Measurements from ENCODE around the gene FXYD2. TPM values are rescaled to one million over a fixed set of nuclear protein-coding genes. Genes with fewer than 3 reads are reported as not detected.

The FXYD2 gene
- total RNA-seq, 2 donors from 2014 or later, result 1.4 TPM; not detected in 1

DNA sequence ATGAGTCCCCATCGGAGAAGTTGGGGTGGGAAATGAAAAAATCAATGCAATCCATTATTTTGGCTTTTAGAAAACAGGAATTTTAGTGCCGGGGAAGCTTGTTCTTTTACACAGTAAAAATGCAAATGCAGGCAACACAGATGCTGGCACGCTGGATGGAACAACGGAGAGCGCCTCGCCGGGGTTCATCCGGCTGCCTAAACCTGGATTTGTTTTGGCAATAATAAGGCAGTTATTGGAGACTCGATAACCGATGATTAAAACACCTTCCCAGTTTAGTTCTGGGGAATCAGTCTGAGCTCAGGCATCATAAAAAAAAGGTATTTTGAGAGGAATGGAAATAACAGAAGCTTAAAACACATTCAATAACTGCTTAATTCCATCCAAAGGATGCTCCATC lies 30.4 kb downstream of the FXYD2 start:
- ATAC-seq (replicated peaks), result no peak
- Mint-ChIP-seq H3K9me3 (no peaks in the 10 kb centered on the region), H3K36me3 (ENCODE audit: low read depth) (no peaks in the 10 kb centered on the region), H3K4me1 (peaks cover 5% of the 10 kb centered on the region), H3K27me3 (peaks cover 53% of the 10 kb centered on the region), H3K27ac (no peak overlapping the region), H3K4me3 (no peak overlapping the region)

DNA sequence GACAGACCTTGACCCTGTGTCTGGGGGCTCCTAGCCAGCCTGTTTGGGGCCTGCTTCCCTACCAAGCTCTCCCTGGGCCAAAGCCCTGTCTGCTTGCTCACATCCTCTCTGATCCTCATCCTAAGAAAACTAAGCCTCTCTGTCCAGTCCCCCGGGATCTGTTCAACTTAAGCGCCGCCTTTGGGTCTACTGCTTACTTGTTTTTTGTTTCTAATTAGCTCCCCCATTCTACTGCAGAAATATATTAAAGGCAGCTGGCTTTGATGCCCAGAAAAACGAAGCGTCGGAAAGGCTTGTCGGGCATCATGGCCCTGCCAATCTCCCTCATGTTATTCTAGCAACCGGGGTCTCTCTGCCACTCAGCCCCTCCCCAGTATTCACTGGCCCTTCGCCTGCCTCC lies 31.0 kb downstream of the FXYD2 start:
- Mint-ChIP-seq H3K27me3 (peaks cover 50% of the 10 kb centered on the region), H3K27ac (no peak overlapping the region), H3K4me3 (no peak overlapping the region), H3K36me3 (ENCODE audit: low read depth) (no peaks in the 10 kb centered on the region), H3K9me3 (no peaks in the 10 kb centered on the region), H3K4me1 (peaks cover 5% of the 10 kb centered on the region)
- ATAC-seq (replicated peaks), result no peak

DNA sequence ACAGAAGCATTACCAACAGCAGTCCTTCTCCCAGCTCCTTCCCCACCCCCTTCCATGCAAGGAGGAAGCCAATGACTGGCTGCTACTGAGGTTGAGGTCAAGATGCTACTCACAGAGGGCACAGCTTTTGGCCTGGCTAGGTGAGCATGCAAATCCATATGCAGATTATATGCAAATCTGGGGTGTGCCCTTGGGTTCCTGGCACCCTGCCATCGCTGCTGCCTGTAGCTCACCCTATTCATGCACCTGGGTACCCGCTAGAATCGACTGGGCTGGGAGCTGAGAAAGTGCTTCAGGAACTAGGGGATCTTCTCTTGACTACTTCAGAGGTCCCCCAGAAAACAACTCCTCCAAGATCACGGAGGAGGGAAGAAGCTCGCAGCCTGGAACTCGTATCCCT lies 31.6 kb downstream of the FXYD2 start:
- no peak overlapping the region for H3K27ac Mint-ChIP-seq
- H3K27me3 Mint-ChIP-seq, result peaks cover 50% of the 10 kb centered on the region
- H3K36me3 Mint-ChIP-seq (ENCODE audit: low read depth), result no peaks in the 10 kb centered on the region
- no peak for ATAC-seq (replicated peaks)
- no peak overlapping the region for H3K4me3 Mint-ChIP-seq
- H3K9me3 Mint-ChIP-seq, result no peaks in the 10 kb centered on the region
- peaks cover 5% of the 10 kb centered on the region for H3K4me1 Mint-ChIP-seq

DNA sequence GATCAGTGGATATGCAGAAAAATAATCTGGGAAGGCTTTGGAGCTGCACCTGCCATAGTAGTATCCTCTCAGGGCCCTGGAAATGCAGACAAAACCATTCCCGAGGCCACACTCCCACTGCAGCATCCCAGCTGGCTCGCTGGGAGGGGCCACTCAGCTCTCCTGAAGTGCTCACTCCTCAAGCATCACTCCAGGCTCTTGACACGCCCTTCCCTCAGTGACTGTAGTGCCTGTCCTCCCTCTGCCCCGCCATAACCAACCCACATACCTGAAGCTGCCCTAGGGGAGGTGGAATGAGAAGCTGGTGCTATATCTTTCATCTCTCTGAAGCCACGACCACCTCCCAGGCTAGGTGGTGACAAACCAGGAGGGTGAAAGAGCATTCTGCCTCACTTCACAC lies 32.3 kb downstream of the FXYD2 start:
- Mint-ChIP-seq H3K4me3 (no peak overlapping the region), H3K9me3 (no peaks in the 10 kb centered on the region), H3K36me3 (ENCODE audit: low read depth) (no peaks in the 10 kb centered on the region), H3K27me3 (peaks cover 47% of the 10 kb centered on the region), H3K27ac (no peak overlapping the region), H3K4me1 (no peaks in the 10 kb centered on the region)
- no peak for ATAC-seq (replicated peaks)

DNA sequence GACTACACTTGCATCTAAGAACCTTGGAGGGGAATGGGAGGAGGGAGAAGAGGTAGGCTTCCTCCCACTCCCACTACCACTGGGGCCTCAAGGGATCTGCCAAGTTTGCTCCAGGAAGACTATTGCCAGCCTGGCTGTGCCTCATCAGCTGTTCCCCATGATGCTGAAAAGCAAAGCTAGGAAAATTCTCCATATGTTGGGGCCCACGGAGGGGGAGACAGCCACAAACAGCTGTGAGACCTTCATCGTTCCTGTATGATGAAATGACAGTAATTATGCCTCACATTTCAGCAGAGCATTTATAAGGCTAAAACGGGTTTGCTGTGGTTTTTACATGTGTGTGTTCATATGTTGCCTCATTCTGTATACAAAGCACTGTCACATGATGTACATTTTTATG lies 34.3 kb downstream of the FXYD2 start:
- Mint-ChIP-seq H3K4me3 (no peak overlapping the region), H3K27ac (no peak overlapping the region), H3K4me1 (no peaks in the 10 kb centered on the region), H3K27me3 (peaks cover 51% of the 10 kb centered on the region), H3K36me3 (ENCODE audit: low read depth) (no peaks in the 10 kb centered on the region), H3K9me3 (no peaks in the 10 kb centered on the region)
- ATAC-seq (replicated peaks), result no peak

DNA sequence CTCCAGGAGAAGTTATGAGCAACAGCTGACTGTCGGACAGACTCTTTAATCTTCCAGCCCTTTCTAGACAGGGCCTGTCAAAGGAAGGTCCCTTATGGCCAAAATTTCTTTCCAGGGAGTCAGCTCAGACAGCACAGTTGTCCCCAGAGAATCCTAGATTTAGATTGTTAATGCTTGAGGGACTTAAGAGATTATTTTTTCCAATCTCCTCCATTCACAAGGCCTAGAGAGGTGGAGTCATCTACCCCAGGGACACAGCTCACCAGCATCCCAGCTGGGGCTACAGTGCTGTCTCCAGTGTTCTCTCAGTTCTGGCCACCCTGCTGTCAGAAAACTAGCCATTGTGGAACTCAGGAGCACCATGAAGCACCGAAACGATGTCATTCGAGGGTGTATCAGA lies 35.3 kb downstream of the FXYD2 start:
- no peak overlapping the region for H3K4me3 Mint-ChIP-seq
- no peak overlapping the region for H3K27ac Mint-ChIP-seq
- ATAC-seq (replicated peaks), result no peak
- peaks cover 47% of the 10 kb centered on the region for H3K27me3 Mint-ChIP-seq
- H3K4me1 Mint-ChIP-seq, result no peaks in the 10 kb centered on the region
- H3K36me3 Mint-ChIP-seq (ENCODE audit: low read depth), result no peaks in the 10 kb centered on the region
- no peaks in the 10 kb centered on the region for H3K9me3 Mint-ChIP-seq

DNA sequence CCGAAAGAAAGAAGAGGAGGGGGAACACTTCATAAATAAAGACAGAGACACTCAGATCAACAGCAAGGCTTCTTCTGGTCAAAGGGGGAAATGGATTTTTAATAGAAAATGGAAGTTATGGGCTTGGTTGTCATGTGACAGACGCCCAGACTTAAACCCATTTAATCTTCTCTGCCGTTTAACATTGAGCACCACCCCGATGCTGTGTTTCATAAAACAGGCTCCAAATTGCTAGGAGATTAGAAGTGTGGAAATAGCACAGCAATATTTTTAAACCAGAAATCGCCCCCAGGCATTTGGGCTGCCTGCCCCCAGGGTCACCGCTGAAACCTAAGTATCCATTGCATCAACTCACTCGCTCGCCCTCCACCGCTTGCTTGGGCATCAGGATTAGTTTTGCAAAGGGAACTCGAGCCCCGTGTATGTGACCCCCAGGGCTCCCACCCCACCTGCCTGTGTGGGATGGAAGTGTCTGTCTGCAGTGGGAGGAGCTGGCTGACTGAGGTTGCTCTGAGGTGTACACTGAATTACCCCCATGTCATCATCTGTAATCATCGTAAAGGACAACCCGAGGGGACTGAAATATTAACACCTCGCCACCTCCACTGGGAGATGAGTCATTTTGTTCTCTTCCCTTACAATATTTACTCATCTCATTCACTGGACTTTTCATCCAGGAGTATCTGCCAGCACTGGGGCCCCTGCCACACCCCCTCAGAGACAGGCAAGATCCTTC lies 38.2 kb downstream of the FXYD2 start:
- Mint-ChIP-seq H3K4me3 (no peak overlapping the region), H3K9me3 (no peaks in the 10 kb centered on the region), H3K36me3 (ENCODE audit: low read depth) (no peaks in the 10 kb centered on the region), H3K4me1 (no peaks in the 10 kb centered on the region), H3K27ac (no peak overlapping the region), H3K27me3 (peaks cover 41% of the 10 kb centered on the region)
- no peak for ATAC-seq (replicated peaks)

DNA sequence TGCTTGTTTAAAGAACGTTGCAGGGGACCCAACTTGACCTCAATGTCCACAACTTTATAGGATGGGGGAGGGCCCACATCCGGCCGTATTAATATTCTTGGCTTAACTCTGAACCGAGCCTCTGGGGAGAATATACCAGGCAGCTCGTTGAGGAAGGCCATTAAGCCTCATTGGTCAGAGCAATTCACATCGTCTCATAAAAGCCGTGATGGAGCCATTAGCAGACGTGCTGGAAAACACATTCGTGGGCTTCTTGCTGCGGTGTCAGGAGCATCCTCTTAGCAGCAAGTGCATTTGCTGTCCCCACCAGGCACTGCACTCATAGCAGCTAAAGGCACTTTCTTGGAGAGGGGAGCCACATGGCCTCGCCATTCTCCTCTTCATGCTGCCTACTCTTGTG lies 42.4 kb downstream of the FXYD2 start:
- peaks cover 49% of the 10 kb centered on the region for H3K27me3 Mint-ChIP-seq
- H3K36me3 Mint-ChIP-seq (ENCODE audit: low read depth), result no peaks in the 10 kb centered on the region
- no peak for ATAC-seq (replicated peaks)
- no peaks in the 10 kb centered on the region for H3K9me3 Mint-ChIP-seq
- H3K4me1 Mint-ChIP-seq, result no peaks in the 10 kb centered on the region
- no peak overlapping the region for H3K27ac Mint-ChIP-seq
- no peak overlapping the region for H3K4me3 Mint-ChIP-seq

DNA sequence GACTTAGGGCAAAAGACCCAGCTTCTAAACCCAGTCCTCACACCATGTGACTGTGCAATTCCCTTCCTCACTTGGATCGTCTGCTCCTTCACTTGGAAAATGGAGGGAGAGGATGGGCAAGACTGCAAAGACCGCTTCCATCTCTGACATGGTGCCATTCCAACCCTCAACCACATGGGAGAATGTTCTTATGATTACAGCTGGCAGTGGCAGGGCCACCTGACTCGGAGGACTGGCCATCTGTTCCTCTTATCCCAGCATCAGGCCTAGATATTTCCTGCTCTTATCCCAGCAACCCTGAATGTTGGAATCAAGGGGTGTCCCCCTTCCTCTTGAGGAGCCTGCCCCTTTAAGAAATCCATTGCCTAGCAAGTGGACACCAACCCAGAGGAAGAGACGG lies 42.9 kb downstream of the FXYD2 start:
- H3K4me1 Mint-ChIP-seq, result no peaks in the 10 kb centered on the region
- no peak overlapping the region for H3K4me3 Mint-ChIP-seq
- ATAC-seq (replicated peaks), result no peak
- H3K9me3 Mint-ChIP-seq, result no peaks in the 10 kb centered on the region
- no peak overlapping the region for H3K27ac Mint-ChIP-seq
- no peaks in the 10 kb centered on the region for H3K36me3 Mint-ChIP-seq (ENCODE audit: low read depth)
- H3K27me3 Mint-ChIP-seq, result peaks cover 54% of the 10 kb centered on the region

DNA sequence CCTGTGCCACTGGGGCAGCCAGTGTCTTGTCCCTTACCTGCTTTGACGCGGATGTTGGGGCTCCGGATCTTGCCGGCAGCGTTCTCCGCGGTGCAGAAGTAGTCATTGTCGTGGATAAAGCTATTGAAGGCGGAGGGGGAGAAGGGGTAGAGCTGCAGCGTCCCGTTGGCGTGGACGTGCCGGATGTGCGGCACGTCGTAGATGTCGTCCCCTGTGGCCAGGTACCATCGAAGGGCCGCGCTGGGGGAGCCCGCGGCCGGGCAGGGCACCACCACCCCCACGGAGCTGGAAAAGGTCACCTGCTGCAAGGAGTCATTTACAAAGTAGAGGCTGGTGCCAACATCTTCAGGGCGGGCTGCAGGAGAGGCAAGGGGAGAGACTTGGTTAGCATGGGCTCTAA lies 44.1 kb downstream of the FXYD2 start:
- no peak overlapping the region for H3K4me3 Mint-ChIP-seq
- H3K9me3 Mint-ChIP-seq, result no peaks in the 10 kb centered on the region
- H3K36me3 Mint-ChIP-seq (ENCODE audit: low read depth), result no peaks in the 10 kb centered on the region
- no peak overlapping the region for H3K27ac Mint-ChIP-seq
- no peak for ATAC-seq (replicated peaks)
- peaks cover 57% of the 10 kb centered on the region for H3K27me3 Mint-ChIP-seq
- no peaks in the 10 kb centered on the region for H3K4me1 Mint-ChIP-seq

DNA sequence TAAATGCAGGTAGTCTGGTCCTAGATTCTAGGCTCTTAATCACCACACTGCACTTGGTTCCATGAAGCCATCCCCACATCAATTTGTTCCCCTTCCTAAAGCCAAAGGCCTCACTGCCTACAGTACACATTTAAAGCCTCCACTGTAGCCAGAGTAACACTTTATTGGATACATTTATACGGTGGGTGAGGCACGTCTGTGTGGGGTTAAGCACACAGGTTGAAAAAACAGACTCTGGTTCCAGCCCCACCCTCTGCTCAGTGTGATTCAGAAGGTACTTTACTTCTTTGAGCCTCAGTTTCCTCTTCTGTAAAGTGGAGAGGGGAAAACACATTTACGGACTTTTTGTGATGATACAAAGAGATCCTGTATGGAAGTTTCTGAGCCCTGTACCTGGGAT lies 50.0 kb downstream of the FXYD2 start:
- H3K4me3 Mint-ChIP-seq, result no peak overlapping the region
- no peak for ATAC-seq (replicated peaks)
- no peaks in the 10 kb centered on the region for H3K9me3 Mint-ChIP-seq
- no peak overlapping the region for H3K27ac Mint-ChIP-seq
- peaks cover 42% of the 10 kb centered on the region for H3K27me3 Mint-ChIP-seq
- no peaks in the 10 kb centered on the region for H3K4me1 Mint-ChIP-seq
- no peaks in the 10 kb centered on the region for H3K36me3 Mint-ChIP-seq (ENCODE audit: low read depth)

DNA sequence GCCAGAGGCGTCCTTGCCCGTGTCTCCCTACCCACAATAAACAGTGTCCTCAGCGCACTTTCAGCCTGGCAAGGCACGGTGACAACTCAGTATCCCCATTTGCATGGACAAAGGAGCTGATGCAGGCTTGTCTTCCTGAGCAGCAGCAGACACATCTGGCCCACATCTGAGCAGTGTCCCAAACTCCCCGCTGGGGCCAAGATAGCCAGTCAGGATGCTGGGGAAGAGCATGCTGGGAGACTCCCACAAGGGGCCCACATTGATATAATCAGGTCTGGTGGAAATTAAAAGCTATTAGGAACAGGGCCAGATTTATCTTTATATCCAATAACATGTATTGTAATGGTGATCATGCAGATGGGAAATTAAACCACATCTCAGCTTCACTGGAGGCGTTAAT lies 52.2 kb downstream of the FXYD2 start:
- Mint-ChIP-seq H3K27ac (no peak overlapping the region), H3K27me3 (peaks cover 30% of the 10 kb centered on the region), H3K4me3 (no peak overlapping the region), H3K9me3 (no peaks in the 10 kb centered on the region), H3K4me1 (no peaks in the 10 kb centered on the region), H3K36me3 (ENCODE audit: low read depth) (no peaks in the 10 kb centered on the region)
- ATAC-seq (replicated peaks), result no peak

DNA sequence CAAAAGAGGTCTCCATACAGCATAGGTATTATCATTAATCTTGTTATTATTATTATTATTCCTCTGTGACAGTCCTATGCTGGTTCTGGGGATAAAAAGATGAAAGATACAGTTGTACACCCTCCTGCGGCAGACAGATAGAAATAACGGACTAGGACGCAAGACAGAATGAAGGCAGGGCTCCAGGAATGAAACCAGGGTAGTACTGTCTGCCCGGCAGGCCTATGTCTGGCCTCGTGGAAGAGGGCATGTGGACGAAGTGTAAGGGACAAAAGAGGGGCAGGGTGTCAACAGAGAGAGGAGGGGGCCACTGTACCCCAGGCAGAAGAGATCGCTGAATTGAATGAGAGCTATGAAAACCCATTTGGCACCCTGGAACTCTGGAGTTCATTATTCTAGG lies 52.7 kb downstream of the FXYD2 start:
- peaks cover 31% of the 10 kb centered on the region for H3K27me3 Mint-ChIP-seq
- H3K4me3 Mint-ChIP-seq, result no peak overlapping the region
- H3K4me1 Mint-ChIP-seq, result no peaks in the 10 kb centered on the region
- H3K9me3 Mint-ChIP-seq, result no peaks in the 10 kb centered on the region
- no peak for ATAC-seq (replicated peaks)
- H3K27ac Mint-ChIP-seq, result no peak overlapping the region
- no peaks in the 10 kb centered on the region for H3K36me3 Mint-ChIP-seq (ENCODE audit: low read depth)

DNA sequence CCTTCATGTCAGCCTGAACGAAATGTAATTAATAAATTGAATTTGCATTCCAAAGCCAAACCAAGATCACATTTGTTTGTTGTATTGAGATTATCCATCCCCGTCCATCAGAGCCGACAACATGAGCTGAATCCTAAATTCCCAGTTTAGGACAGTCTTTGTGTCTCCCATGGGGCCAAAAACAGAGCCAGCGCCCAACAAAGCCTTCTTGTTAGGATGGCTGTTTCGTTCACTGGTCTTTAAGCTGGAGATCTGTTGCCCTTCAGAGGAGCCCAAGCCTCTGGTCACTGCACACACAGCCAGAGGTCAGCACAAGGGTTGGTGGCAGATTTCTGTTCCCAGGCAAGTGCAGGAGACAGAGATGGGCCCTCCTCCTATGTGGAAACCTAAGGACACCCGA lies 53.3 kb downstream of the FXYD2 start:
- Mint-ChIP-seq H3K27me3 (peaks cover 29% of the 10 kb centered on the region), H3K4me1 (no peaks in the 10 kb centered on the region), H3K4me3 (no peak overlapping the region), H3K9me3 (no peaks in the 10 kb centered on the region), H3K36me3 (ENCODE audit: low read depth) (no peaks in the 10 kb centered on the region), H3K27ac (no peak overlapping the region)
- ATAC-seq (replicated peaks), result no peak

DNA sequence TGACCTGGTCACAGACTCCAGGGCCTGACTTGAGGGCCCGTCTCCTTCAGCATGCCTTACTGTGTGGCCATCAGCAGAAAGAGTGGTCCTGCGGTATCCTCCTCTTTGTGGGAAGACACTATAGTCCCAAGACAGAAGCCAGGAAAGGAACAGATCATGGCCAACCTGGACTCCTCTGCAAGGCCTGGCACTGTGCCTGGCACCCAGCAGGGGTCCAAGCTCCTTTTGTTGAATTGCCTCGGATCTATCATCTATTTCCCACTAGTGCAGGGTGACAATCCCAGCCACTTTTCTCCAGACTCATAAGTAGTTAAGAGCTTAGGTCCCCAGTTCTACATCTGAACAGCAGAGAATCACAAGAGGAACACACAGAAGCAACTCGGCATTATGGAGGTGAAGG lies 54.5 kb downstream of the FXYD2 start:
- H3K27me3 Mint-ChIP-seq, result peaks cover 19% of the 10 kb centered on the region
- H3K9me3 Mint-ChIP-seq, result no peaks in the 10 kb centered on the region
- ATAC-seq (replicated peaks), result no peak
- no peak overlapping the region for H3K4me3 Mint-ChIP-seq
- no peaks in the 10 kb centered on the region for H3K36me3 Mint-ChIP-seq (ENCODE audit: low read depth)
- no peaks in the 10 kb centered on the region for H3K4me1 Mint-ChIP-seq
- H3K27ac Mint-ChIP-seq, result no peak overlapping the region

Data from activated T-helper 17 cell treated with anti-CD3 and anti-CD28 coated beads, Interleukin-2, amount 50 U/mL, for 72 hours (primary cell).